HPDE6-E6E7 (cell line): ENCODE measurements around the gene PDS5B.
"Not testable (repeated sequence)": the region's sequence is repeated elsewhere in the genome, so short reads cannot be mapped to it uniquely, and the experiment has no call there.

Source experiments
- DNase-seq: peaks from one replicate; pipeline ENCODE4 v3.0.0; 2011; ENCODE audit warnings: missing footprints; ENCODE audit errors: extremely low spot score

The PDS5B gene

DNA sequence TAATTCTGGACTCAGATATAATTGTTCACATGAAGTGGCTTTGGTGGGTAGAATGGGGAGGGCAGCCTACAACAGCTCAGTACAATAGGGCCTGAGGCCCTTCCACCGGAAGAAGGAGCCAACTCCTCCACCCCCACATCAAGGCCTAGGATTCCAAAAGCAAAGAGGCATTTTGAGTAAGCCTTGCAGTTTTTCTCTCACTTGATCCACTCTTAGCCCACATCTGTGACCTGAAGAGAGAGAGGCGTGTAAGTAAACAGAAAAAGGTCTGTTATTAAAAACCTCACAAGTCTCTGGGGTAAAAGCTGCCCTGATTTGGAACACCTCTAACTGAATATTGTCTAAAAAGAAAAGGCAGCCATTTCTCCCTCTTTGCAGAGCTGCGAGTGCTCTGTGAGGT is 215.9 kb downstream of the PDS5B start:
- no peak for DNase-seq

DNA sequence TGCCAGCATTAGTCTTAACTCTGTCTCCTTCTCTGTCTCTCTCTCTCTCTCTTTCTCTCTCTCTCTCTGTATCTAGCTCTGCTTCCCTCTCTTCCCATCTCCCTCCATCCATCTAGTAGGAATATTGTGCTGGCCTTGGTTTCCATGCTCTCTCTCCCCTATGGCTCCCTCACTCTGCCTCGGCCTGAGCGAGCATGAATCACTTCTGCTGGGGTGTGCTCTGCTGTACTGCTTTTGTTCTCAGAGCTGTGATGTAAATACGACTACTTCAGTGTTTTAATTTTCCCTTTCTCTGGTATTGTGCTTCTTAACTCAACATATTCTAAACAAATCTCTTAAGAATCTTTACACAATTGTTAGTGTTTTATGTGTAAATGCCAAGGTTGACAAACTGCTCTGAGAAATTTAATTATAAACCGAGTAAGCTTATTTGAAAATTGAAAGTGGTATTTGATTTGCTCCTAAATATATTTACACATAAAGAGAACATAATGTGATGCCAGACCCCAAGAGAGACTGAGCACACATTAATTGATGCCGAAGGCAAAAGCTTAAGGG is 218.5 kb downstream of the PDS5B start:
- no peak for DNase-seq

DNA sequence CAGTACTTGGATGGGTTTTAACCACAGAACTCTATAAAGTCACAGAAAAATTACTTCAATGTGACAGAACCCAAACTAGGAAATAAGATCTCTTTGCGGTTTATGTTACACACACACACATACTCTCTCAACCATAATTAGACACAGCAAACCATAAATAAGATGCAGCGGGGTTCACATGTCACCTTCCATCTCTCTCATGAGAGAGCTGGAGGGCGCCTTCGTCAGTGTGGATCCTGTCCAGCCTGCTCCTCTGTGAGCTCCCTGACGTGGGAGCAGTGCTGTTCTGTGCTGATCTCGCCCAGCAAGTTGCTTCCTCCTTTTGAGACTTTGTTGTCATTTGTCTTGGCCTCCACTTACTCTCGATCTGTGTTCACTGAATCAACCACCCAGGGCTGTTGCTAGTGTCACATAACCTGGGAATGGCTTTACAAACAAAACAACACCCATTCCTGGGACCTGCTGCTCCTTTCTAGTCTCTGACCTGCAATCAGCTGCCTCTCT is 225.1 kb downstream of the PDS5B start:
- no peak for DNase-seq

DNA sequence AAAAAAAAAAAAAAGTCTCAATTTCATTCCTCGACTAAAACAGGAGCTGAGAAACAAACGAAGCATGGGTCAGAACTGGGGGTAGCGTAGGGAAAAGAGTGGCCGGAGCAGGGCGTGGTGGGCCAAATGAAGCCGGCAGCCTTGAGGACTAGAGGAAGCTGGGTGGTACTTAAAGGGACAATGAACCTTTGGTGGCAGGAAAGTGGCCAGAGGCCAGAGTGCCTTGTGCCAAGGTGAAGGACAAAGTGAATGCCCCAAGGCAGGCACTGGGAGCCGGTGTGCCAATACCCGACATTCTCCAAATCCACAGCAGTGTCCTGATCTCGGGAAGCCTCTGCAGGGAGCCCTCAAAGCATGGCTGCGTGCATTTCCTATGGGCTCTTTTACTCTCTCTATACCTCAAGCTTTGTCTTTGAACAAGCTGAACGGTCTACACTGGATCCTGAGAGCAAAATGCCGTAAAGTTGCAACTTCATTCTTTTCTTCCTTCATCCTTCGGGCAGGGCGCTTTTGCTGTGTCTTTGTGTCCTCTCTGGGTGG is 235.0 kb downstream of the PDS5B start:
- no peak for DNase-seq

DNA sequence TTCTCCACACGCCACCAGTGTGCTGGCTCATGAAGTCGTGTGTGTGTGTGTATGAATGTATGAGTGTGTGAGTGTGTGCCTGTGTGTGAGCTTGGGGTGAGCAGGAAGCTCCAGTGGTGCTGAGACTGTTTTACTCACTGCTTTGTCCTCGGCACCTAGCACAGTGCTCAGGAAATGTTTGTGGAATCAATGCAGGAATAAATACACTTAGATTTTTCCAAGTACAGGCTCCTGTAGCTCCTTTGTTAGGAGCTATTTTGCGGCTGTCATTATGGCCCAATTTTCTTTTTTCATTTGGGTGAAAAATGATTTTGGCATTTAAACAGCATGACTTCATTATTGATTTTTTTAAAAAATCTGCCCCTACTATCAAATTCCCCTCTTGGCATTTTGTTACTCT is 236.5 kb downstream of the PDS5B start:
- DNase-seq = no peak

DNA sequence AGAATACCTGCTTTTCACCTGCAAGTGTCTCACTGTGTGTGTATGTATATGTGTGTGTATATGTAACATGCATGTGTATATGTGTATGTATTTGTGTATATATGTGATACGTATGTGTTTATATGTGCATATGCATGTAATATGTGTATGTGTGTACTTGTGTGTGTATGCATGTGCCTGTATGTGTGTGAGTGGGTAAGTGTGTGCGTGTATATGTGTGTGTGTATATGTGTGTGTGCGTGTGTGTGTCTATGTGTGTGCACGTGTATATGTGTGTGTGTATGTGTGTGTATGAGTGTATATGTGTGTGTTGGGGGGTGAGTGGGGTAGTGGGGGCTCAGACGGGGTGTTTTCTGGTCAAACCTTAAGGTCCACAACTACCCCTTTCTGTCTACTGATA is 237.3 kb downstream of the PDS5B start:
- no peak for DNase-seq

DNA sequence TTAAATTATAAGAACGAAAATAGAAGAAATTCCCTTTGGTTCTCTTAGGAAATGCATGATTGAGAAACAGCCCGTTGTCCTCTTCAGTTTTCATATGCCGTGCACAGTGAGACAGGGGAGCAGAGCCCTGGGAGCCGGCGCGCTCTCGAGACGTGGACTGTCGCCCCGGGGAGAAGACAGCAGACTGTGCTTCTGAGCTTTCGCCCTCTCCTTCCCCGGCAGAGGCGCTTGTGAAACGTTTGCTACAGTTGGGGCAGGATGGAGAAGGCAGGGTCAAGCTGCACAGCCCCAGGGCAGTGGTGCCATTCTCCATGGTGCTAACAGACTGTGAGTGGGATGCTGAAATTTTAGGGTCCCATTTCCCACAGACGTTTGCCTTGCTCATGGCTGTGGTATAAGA is 237.8 kb downstream of the PDS5B start:
- no peak for DNase-seq

DNA sequence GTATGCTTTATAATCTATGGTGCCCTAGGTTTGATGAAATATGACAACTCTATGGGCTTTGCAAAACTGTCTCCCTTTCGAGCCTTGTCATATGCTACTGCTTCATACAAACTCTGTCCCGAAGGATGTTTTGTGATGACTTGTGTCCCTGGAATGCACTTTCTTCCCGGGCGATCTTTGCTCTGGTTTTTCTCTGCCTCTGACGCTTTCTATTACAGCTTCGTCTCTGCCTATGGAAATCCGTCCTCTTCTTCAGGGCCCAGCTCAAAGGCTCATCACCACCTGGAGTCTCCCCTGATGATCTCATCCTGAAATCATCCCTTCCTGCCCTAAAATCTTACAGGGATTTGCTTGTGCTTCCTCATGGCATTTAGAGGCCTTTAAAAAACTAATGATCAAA is 238.4 kb downstream of the PDS5B start:
- peak; percentile 8 for DNase-seq

DNA sequence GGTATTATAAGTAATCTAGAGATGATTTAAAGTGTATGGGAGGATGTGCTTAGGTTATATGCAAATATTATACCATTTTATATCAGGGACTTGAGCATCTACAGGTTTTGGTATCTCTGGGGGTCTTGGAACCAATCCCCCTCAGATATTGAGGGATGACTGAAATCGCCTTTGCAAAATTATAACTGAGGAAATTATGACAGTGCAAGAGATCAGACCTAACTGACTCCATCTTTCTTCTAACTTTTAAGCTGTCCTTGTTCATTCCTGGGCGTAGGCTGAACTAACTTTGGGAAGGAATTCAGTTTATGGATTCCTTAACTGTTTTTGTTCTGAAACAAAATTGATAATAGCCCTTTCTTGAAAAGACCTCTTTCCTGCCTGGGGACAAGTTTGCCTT is 239.2 kb downstream of the PDS5B start:
- DNase-seq = no peak

GRCh38 chr13:32826372-32826771 is 240.1 kb downstream of the PDS5B start:
- not testable (repeated sequence) for DNase-seq
